SU-DHL-6 (cell line): ENCODE measurements around the gene HIBADH.

Experiments
- CTCF ChIP-seq: fragments of 200-600 bp; sonication (generic); IDR thresholded peaks from one replicate; pipeline ENCODE4 v1.5.1; 2017; ENCODE audit warnings: antibody characterized with exemption, mild to moderate bottlenecking, low read length, moderate library complexity; ENCODE audit not compliant: insufficient read depth, poor library complexity, severe bottlenecking
- EZH2phosphoT487 ChIP-seq: fragments of 200-600 bp; sonication (generic), shearing (Covaris generic); conservative IDR thresholded peaks from 2 replicates; pipeline ENCODE4 v1.6.1; 2018; ENCODE audit warnings: mild to moderate bottlenecking, antibody characterized with exemption, low read length, moderate library complexity, mixed read lengths

- TF ChIP-seq CTCF (no peak), EZH2phosphoT487 (no peak)
These were observed 37.1 kb upstream of the HIBADH start for GRCh38 chr7:27699751-27700150.
